GM12875 (cell line): ENCODE measurements around the gene MICAL3.

ENCODE experiments used
- H3K4me3 ChIP-seq: one replicate; pipeline ENCODE4 v1.5.1; 2011; ENCODE audit warnings: low read depth, low read length, control low read depth
- CTCF ChIP-seq: IDR thresholded peaks from 2 replicates; pipeline ENCODE4 v1.5.1; 2011; ENCODE audit warnings: low read depth, mild to moderate bottlenecking, control low read depth, inconsistent platforms, low read length, moderate library complexity, borderline replicate concordance; ENCODE audit not compliant: insufficient read depth

MICAL3 gene

GRCh38 chr22:17842386-17842785 is 182.0 kb downstream of the MICAL3 start:
- no peak for TF ChIP-seq CTCF
- H3K4me3 ChIP-seq: no peak overlapping the region

- no peak overlapping the region for H3K4me3 ChIP-seq
Measured at GRCh38 chr22:17841836-17842235, 182.5 kb downstream of the MICAL3 start.

GRCh38 chr22:17838180-17838865 is 186.0 kb downstream of the MICAL3 start:
- H3K4me3 ChIP-seq: no peak overlapping the region
- TF ChIP-seq CTCF: no peak

More at GRCh38 chr22:17841836-17842235, 182.5 kb downstream of the MICAL3 start:
- no peak for TF ChIP-seq CTCF

- no peak for TF ChIP-seq CTCF
- H3K4me3 ChIP-seq: no peak overlapping the region
Measured at GRCh38 chr22:17836992-17837742, 187.2 kb downstream of the MICAL3 start.

GRCh38 chr22:17835256-17835655 is 189.1 kb downstream of the MICAL3 start:
- TF ChIP-seq CTCF: no peak
- no peak overlapping the region for H3K4me3 ChIP-seq

- no peak for TF ChIP-seq CTCF
- no peak overlapping the region for H3K4me3 ChIP-seq
Measured at GRCh38 chr22:17833489-17833888, 190.9 kb downstream of the MICAL3 start.

- no peak overlapping the region for H3K4me3 ChIP-seq
- TF ChIP-seq CTCF: no peak
Measured at GRCh38 chr22:17832665-17833064, 191.7 kb downstream of the MICAL3 start.
